Mesenchymal stem cell (in vitro differentiated cells and primary cell): ENCODE data around the gene COL4A4.
A peak's percentile ranks its signal among the peaks of the same experiment; 100 is the strongest.

Experiments
- DNase-seq: peaks from one replicate; pipeline ENCODE4 v3.0.0-alpha.2; 2013
- H2AFZ ChIP-seq: one replicate; pipeline ENCODE4 v1.6.1; 2013; ENCODE audit warnings: low read depth, mild to moderate bottlenecking, control low read depth, inconsistent platforms, low read length, moderate library complexity
- H2AK5ac ChIP-seq: 2 replicates; pipeline ENCODE4 v1.6.1; 2013; ENCODE audit warnings: low read length, moderate library complexity, mild to moderate bottlenecking, inconsistent platforms; ENCODE audit not compliant: severe bottlenecking
- H2BK120ac ChIP-seq: one replicate; pipeline ENCODE4 v1.6.1; 2013; ENCODE audit warnings: low read depth, mild to moderate bottlenecking, inconsistent platforms, low read length, moderate library complexity
- H2BK12ac ChIP-seq, 2 experiments: one replicate each; pipeline ENCODE4 v1.6.1; 2013; ENCODE audit warnings: inconsistent platforms in 2 of 2, low read length in 2 of 2, mild to moderate bottlenecking in 2 of 2, moderate library complexity in 2 of 2, control low read depth in 1 of 2
- H2BK15ac ChIP-seq: one replicate; pipeline ENCODE4 v1.6.1; 2013; ENCODE audit warnings: mild to moderate bottlenecking, low read depth, inconsistent platforms; ENCODE audit not compliant: poor library complexity, severe bottlenecking
- H2BK5ac ChIP-seq: 2 replicates; pipeline ENCODE4 v1.6.1; 2013; ENCODE audit warnings: low read depth, mild to moderate bottlenecking, low read length, control low read depth, inconsistent platforms; ENCODE audit not compliant: poor library complexity, severe bottlenecking
- H3K14ac ChIP-seq, 2 experiments: one replicate each; pipeline ENCODE4 v1.6.1; 2013; ENCODE audit warnings: inconsistent platforms in 2 of 2, low read length in 2 of 2, control low read depth in 1 of 2, mild to moderate bottlenecking in 1 of 2, moderate library complexity in 1 of 2
- H3K18ac ChIP-seq, 2 experiments: one replicate each; pipeline ENCODE4 v1.6.1; 2013; ENCODE audit warnings: inconsistent platforms in 2 of 2, low read length in 2 of 2, control low read depth in 1 of 2, low read depth in 1 of 2, mild to moderate bottlenecking in 1 of 2
- H3K23ac ChIP-seq, 2 experiments: one replicate each; pipeline ENCODE4 v1.6.1; 2013; ENCODE audit warnings: inconsistent platforms in 2 of 2, low read length in 2 of 2, mild to moderate bottlenecking in 2 of 2, moderate library complexity in 2 of 2, control low read depth in 1 of 2
- H3K27ac ChIP-seq: 2 replicates; pipeline ENCODE4 v1.5.1; 2013; ENCODE audit warnings: mild to moderate bottlenecking, moderate library complexity, low read length, control low read depth, inconsistent platforms; ENCODE audit not compliant: poor library complexity, severe bottlenecking
- H3K27me3 ChIP-seq, 2 experiments: 2 replicates each; pipeline versions ENCODE4 v1.6.1 to v1.7.0; 2013; ENCODE audit warnings: low read length in 2 of 2, mild to moderate bottlenecking in 2 of 2, moderate library complexity in 2 of 2, control low read depth in 1 of 2, inconsistent platforms in 1 of 2; ENCODE audit not compliant: control insufficient read depth in 1 of 2, insufficient read depth in 1 of 2
- H3K36me3 ChIP-seq, 2 experiments: 2 replicates each; pipeline versions ENCODE4 v1.6.1 to v1.7.0; 2013; ENCODE audit warnings: low read length in 2 of 2, control low read depth in 1 of 2, inconsistent platforms in 1 of 2, low read depth in 1 of 2, mild to moderate bottlenecking in 1 of 2; ENCODE audit not compliant: insufficient read depth in 2 of 2, control insufficient read depth in 1 of 2
- H3K4ac ChIP-seq, 2 experiments: one replicate each; pipeline ENCODE4 v1.6.1; 2013; ENCODE audit warnings: inconsistent platforms in 2 of 2, low read length in 2 of 2, mild to moderate bottlenecking in 2 of 2, moderate library complexity in 2 of 2, control low read depth in 1 of 2, low read depth in 1 of 2
- H3K4me1 ChIP-seq: 2 replicates; pipeline ENCODE4 v1.6.1; 2013; ENCODE audit warnings: low read depth, low read length, control low read depth; ENCODE audit not compliant: control insufficient read depth, insufficient read depth
- H3K4me2 ChIP-seq: 2 replicates; pipeline ENCODE4 v1.6.1; 2013; ENCODE audit warnings: low read length, mild to moderate bottlenecking, inconsistent platforms; ENCODE audit not compliant: poor library complexity, severe bottlenecking
- H3K4me3 ChIP-seq, 2 experiments: 2 replicates each; pipeline versions ENCODE4 v1.5.1 to v1.7.0; 2013; ENCODE audit warnings: low read length in 2 of 2, mild to moderate bottlenecking in 2 of 2, control low read depth in 1 of 2, low read depth in 1 of 2; ENCODE audit not compliant: insufficient read depth in 1 of 2
- H3K79me1 ChIP-seq: replicated peaks from 2 replicates; pipeline ENCODE4 v1.6.1; 2013; ENCODE audit warnings: mild to moderate bottlenecking, control low read depth, low read length, inconsistent platforms; ENCODE audit not compliant: poor library complexity, severe bottlenecking
- H3K9ac ChIP-seq: 2 replicates; pipeline ENCODE4 v1.7.0; 2013; ENCODE audit warnings: mild to moderate bottlenecking, low read length, moderate library complexity
- H3K9me3 ChIP-seq: 2 replicates; pipeline ENCODE4 v1.7.0; 2013; ENCODE audit warnings: mild to moderate bottlenecking, low read length; ENCODE audit not compliant: control insufficient read depth
- H4K8ac ChIP-seq: one replicate; pipeline ENCODE4 v1.6.1; 2013; ENCODE audit warnings: inconsistent platforms, mild to moderate bottlenecking, low read length, moderate library complexity
- H4K91ac ChIP-seq: one replicate; pipeline ENCODE4 v1.6.1; 2013; ENCODE audit warnings: mild to moderate bottlenecking, low read length, inconsistent platforms
- WGBS: methylation state at CpG from one replicate; pipeline ENCODE4 v1.1.7; 2013; ENCODE audit warnings: mixed read lengths; 5-methylcytosine and 5-hydroxymethylcytosine counted together

The COL4A4 gene

GRCh38 chr2:227185615-227186232 lies 21.7 kb upstream of the COL4A4 start:
- no peak overlapping the region for H2AFZ ChIP-seq
- 87% methylated on average over 6 of the region's 6 CpGs for WGBS
- DNase-seq = no peak
- no peak overlapping the region for H2BK15ac ChIP-seq
- no peak overlapping the region for H3K4me3 ChIP-seq
- H2BK12ac ChIP-seq = no peak overlapping the region
- H2BK120ac ChIP-seq = no peak overlapping the region
- H3K4me2 ChIP-seq = no peak overlapping the region
- H3K4ac ChIP-seq = no peak overlapping the region
- H3K9ac ChIP-seq = no peak overlapping the region
- no peak overlapping the region for H3K27ac ChIP-seq
- no peak overlapping the region for H3K18ac ChIP-seq
- no peak overlapping the region for H3K23ac ChIP-seq
- H3K36me3 ChIP-seq = no peaks in the 10 kb centered on the region
- H3K14ac ChIP-seq = no peak overlapping the region
- H4K91ac ChIP-seq = no peak overlapping the region
- H3K27me3 ChIP-seq = no peaks in the 10 kb centered on the region
- H2AK5ac ChIP-seq = no peak overlapping the region
- no peaks in the 10 kb centered on the region for H3K9me3 ChIP-seq
- no peak overlapping the region for H2BK5ac ChIP-seq
- H4K8ac ChIP-seq = no peak overlapping the region
- no peaks in the 10 kb centered on the region for H3K79me1 ChIP-seq
- H3K4me1 ChIP-seq = peaks cover 2% of the 10 kb centered on the region

DNA sequence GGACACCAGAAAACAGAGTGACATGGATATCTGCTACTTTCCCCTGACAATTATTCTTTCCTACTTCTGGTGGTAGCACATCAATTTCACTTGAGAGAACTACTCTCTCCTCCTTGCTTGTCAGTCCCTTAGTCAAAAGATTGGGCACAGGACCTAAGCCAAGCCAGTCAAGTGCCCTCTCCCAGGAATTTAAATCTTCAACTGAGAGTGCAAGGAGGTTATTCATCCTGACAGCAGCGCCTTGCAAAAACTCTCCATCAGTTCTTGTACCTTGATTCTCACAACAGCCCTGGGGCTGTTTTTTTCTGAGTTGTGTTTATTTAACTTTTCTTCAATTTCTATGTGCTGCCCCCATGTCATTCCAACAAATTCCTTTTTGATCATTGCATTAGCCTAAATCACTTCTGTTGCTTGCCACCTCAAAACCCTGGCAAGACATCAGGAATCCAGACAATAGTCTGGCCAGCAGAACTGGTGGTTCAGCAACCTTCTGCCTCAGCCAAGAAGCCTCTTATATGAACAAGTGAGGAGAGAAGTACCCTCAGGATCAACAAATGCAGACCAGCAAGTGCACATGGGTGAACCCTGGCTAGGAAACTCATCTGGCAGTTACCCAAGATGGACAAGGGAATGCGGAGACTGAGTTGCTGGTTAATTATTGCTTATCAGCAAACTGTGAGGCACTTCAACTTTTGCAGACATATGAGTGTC lies 19.8 kb upstream of the COL4A4 start:
- H3K4me3 ChIP-seq = no peak overlapping the region
- H3K4me1 ChIP-seq = peaks cover 2% of the 10 kb centered on the region
- no peak overlapping the region for H4K8ac ChIP-seq
- no peak overlapping the region for H3K14ac ChIP-seq
- H3K23ac ChIP-seq = no peak overlapping the region
- no peak overlapping the region for H2BK12ac ChIP-seq
- WGBS = 79% methylated on average over 1 of the region's 2 CpGs
- no peak overlapping the region for H3K4ac ChIP-seq
- H2BK5ac ChIP-seq = no peak overlapping the region
- H3K18ac ChIP-seq = no peak overlapping the region
- H3K36me3 ChIP-seq = no peaks in the 10 kb centered on the region
- no peak overlapping the region for H2AK5ac ChIP-seq
- H3K27ac ChIP-seq = peak overlapping the region; percentile 63
- H3K4me2 ChIP-seq = no peak overlapping the region
- no peak for DNase-seq
- H2BK15ac ChIP-seq = no peak overlapping the region
- H2BK120ac ChIP-seq = no peak overlapping the region
- no peaks in the 10 kb centered on the region for H3K27me3 ChIP-seq
- no peak overlapping the region for H4K91ac ChIP-seq
- no peak overlapping the region for H3K9ac ChIP-seq
- no peaks in the 10 kb centered on the region for H3K79me1 ChIP-seq
- H3K9me3 ChIP-seq = no peaks in the 10 kb centered on the region
- H2AFZ ChIP-seq = no peak overlapping the region

- Histone ChIP-seq H2AK5ac (no peak overlapping the region), H3K4me3 (no peak overlapping the region), H2BK15ac (no peak overlapping the region), H3K4me2 (no peak overlapping the region), H3K18ac (no peak overlapping the region), H3K36me3 (no peaks in the 10 kb centered on the region), H3K4ac (no peak overlapping the region), H2BK5ac (no peak overlapping the region), H2AFZ (no peak overlapping the region), H2BK12ac (no peak overlapping the region), H3K79me1 (no peaks in the 10 kb centered on the region), H4K91ac (no peak overlapping the region), H2BK120ac (no peak overlapping the region), H3K27me3 (no peaks in the 10 kb centered on the region), H3K9me3 (no peaks in the 10 kb centered on the region), H3K23ac (no peak overlapping the region), H3K4me1 (peaks cover 2% of the 10 kb centered on the region), H3K27ac (no peak overlapping the region), H4K8ac (no peak overlapping the region), H3K14ac (no peak overlapping the region), H3K9ac (no peak overlapping the region)
- no peak for DNase-seq
Observed at GRCh38 chr2:227182765-227183164, 18.8 kb upstream of the COL4A4 start.

GRCh38 chr2:227180770-227181169 lies 16.8 kb upstream of the COL4A4 start:
- no peak overlapping the region for H3K9ac ChIP-seq
- H3K4me3 ChIP-seq = no peak overlapping the region
- no peak overlapping the region for H2AK5ac ChIP-seq
- H3K4ac ChIP-seq = no peak overlapping the region
- H2BK12ac ChIP-seq = no peak overlapping the region
- no peaks in the 10 kb centered on the region for H3K36me3 ChIP-seq
- no peak overlapping the region for H3K14ac ChIP-seq
- H3K79me1 ChIP-seq = no peaks in the 10 kb centered on the region
- H2BK120ac ChIP-seq = no peak overlapping the region
- no peak overlapping the region for H2BK5ac ChIP-seq
- no peak for DNase-seq
- H3K18ac ChIP-seq = no peak overlapping the region
- no peak overlapping the region for H3K4me2 ChIP-seq
- no peak overlapping the region for H4K91ac ChIP-seq
- H3K27ac ChIP-seq = no peak overlapping the region
- H3K23ac ChIP-seq = no peak overlapping the region
- 90% methylated on average over 1 of the region's 3 CpGs for WGBS
- H3K27me3 ChIP-seq = no peaks in the 10 kb centered on the region
- H3K4me1 ChIP-seq = peaks cover 2% of the 10 kb centered on the region
- H2AFZ ChIP-seq = no peak overlapping the region
- no peaks in the 10 kb centered on the region for H3K9me3 ChIP-seq
- no peak overlapping the region for H2BK15ac ChIP-seq
- no peak overlapping the region for H4K8ac ChIP-seq
